GM12872 (cell line): ENCODE measurements around the gene PMEPA1.
A peak's percentile ranks its signal among the peaks of the same experiment; 100 is the strongest.

Experiments
- TF ChIP-seq, protein P1 (sequence below): IDR thresholded peaks from 3 replicates; pipeline ENCODE4 v1.5.1; 2011; ENCODE audit warnings: low read depth, mild to moderate bottlenecking, low read length, moderate library complexity; ENCODE audit not compliant: insufficient read depth

The PMEPA1 gene

DNA sequence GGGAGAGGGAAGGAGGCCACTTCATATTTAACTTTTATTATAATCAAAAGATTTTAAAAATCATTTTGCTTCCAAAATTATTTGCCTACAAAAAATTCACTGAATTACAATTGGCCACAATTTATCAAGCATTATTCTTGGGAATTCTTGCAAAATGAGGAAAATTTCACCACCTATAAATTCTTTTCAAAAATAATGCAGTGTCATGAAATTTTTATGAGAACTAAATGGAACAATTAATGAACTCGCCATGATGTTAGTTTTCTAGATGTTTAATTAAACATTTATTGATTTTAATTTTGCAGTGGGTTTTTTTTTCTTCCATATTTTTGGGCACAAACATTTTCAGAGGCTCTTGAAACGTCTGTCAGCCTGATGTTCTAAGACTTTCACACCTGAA is 83.8 kb downstream of the PMEPA1 start:
- TF ChIP-seq, protein P1, sequence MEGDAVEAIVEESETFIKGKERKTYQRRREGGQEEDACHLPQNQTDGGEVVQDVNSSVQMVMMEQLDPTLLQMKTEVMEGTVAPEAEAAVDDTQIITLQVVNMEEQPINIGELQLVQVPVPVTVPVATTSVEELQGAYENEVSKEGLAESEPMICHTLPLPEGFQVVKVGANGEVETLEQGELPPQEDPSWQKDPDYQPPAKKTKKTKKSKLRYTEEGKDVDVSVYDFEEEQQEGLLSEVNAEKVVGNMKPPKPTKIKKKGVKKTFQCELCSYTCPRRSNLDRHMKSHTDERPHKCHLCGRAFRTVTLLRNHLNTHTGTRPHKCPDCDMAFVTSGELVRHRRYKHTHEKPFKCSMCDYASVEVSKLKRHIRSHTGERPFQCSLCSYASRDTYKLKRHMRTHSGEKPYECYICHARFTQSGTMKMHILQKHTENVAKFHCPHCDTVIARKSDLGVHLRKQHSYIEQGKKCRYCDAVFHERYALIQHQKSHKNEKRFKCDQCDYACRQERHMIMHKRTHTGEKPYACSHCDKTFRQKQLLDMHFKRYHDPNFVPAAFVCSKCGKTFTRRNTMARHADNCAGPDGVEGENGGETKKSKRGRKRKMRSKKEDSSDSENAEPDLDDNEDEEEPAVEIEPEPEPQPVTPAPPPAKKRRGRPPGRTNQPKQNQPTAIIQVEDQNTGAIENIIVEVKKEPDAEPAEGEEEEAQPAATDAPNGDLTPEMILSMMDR = no peak

DNA sequence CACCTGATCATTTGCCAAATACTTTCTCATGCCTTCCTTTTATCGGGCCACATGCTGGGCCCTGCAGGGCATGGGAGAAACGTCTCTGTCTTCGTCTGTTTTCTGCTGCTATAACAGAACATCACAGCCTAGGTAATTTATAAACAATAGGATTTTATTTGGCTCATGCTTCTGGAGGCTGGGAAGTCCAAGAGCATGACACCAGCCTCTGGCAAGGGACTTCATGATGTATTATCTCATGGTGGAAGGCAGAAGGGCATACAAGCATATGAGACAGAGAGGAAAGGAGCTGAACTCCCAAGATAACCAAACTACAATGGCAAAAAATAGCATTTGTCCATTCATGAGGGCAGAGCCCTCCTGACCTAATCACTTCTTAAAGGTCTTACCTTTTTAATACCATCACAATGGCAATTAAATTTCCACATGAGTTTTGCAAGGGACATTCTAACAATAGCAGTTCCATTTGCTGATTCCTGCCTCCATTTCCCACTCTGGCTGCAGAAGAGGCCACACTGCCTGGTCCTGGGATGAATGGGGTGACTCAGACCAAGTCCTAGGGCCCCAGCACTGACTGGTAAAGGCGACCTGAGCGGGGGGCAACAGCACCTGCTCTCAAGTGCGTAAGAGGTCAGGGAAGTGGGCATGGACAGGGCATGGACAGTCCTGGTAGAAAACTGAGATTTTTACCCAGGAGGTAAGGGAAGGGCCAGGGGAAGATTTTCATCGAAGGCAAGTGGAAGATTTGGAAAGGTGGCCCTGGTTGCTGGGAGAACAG is 84.4 kb downstream of the PMEPA1 start:
- TF ChIP-seq, protein P1 = no peak

DNA sequence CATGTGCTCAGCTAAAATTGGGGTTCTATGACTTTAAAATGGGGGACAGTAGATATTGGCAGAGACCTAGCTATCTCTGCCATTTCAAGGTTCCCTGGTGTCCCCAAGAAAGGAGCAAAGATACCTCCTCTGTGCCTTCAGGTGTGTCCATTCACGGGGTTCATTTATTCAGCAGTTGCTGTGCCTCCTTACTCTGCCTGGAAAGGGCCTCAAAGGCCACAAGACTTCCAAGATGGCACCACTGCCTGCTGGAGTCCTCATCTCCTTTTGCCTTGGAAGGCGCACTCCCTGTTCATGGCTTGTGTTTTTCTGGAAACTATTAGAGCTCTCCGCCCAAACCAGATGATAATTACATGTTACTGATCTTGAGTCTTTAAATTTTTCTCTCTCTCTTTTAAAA is 85.7 kb downstream of the PMEPA1 start:
- TF ChIP-seq, protein P1 = no peak

- TF ChIP-seq, protein P1 = peak; percentile 99
These were observed 87.0 kb downstream of the PMEPA1 start for GRCh38 chr20:57622579-57623381.

DNA sequence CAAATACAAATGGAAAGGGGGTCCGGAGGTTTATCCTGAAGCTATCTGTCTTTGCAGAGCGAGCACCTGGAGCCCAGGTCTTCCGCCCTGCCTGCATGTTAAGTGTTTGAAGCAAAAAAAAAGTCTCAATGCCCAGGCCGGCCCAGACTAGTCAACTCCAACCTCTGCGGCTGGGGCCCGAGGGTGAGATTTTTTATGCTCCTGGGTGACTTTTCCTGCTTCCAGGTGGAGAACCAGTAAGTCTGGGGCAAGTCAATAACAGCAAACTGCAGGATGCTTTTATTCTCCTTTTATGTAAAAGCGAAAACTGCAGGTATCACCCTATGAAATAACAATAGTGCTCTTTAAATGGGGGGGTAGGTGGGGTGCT is 87.6 kb downstream of the PMEPA1 start:
- TF ChIP-seq, protein P1 = no peak

- TF ChIP-seq, protein P1 = no peak
These were observed 88.2 kb downstream of the PMEPA1 start for GRCh38 chr20:57621421-57622200.

DNA sequence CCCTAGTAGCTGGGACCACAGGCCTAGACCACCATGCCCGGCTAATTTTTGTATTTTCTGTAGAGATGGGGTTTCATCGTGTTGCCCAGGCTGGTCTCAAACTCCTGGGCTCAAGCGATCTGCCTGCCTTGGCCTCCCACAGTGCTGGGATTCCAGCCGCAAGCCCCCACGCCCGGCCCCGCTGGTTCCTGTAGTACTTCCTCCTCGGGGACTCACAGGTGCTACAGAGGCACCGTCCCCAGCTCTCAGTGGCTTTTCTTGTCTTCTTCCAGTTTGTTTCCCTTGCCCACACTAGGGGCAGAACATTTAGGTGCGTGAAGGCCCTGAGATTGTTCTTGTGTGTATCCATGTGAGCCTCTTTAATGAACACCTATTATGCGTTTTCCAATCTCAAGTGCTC is 88.8 kb downstream of the PMEPA1 start:
- TF ChIP-seq, protein P1 = peak; percentile 1; the same call in 1 of the 3 replicates
